OCI-LY1 (cell line): ENCODE results near the gene MAGI2.

Experiments
- CTCF ChIP-seq: fragments of 200-600 bp; sonication (generic), shearing (Covaris generic); IDR thresholded peaks from 2 replicates; pipeline ENCODE4 v1.5.1; 2017; ENCODE audit warnings: mild to moderate bottlenecking, antibody characterized with exemption, low read length, moderate library complexity, mixed read lengths
- EZH2 ChIP-seq: fragments of 200-600 bp; sonication (generic), shearing (Covaris generic); IDR thresholded peaks from 2 replicates; pipeline ENCODE4 v1.8.0; 2017; ENCODE audit warnings: borderline replicate concordance, mixed run types, mild to moderate bottlenecking, antibody characterized with exemption, low read length, moderate library complexity, mixed read lengths

DNA sequence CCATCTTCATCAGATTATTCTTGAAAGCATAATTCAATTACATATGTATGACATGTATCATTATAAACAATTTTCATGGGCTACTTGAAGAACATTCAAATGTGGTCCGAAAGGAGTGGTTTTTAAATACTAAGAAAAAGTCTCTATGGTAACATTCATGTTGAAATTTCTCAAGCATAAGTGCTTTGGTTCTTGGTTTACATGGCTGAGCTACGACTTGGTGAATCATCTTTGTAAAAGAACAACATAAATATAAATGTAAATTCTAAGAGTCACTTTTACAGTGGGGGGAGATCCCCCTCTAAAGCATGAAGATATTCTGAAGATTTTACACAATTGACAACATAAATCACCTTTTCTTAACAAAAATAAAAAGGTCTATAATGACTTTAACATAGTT lies 118.6 kb downstream of the MAGI2 start:
- TF ChIP-seq EZH2 (no peak), CTCF (no peak)
